Parathyroid adenoma (tissue), 2 donors: ENCODE measurements around the gene LFNG.

Source experiments
- H2AFZ ChIP-seq: fragments of 300-600 bp; sonication (generic); one replicate; pipeline ENCODE4 v1.7.0; 2017; ENCODE audit warnings: antibody characterized with exemption, mild to moderate bottlenecking
- H3K27ac ChIP-seq: fragments of 300-600 bp; sonication (generic); one replicate; pipeline ENCODE4 v1.7.0; 2017
- H3K27me3 ChIP-seq: fragments of 300-600 bp; sonication (generic); one replicate; pipeline ENCODE4 v1.7.0; 2017; ENCODE audit warnings: low read length; ENCODE audit not compliant: control insufficient read depth, insufficient read depth
- H3K36me3 ChIP-seq: fragments of 300-600 bp; sonication (generic); one replicate; pipeline ENCODE4 v1.7.0; 2017; ENCODE audit warnings: low read length; ENCODE audit not compliant: control insufficient read depth, insufficient read depth
- H3K4me1 ChIP-seq: fragments of 300-600 bp; sonication (generic); one replicate; pipeline ENCODE4 v1.7.0; 2017; ENCODE audit warnings: control low read depth
- H3K4me2 ChIP-seq: fragments of 300-600 bp; sonication (generic); one replicate; pipeline ENCODE4 v1.7.0; 2017; ENCODE audit warnings: low read length
- H3K4me3 ChIP-seq: fragments of 300-600 bp; sonication (generic); one replicate; pipeline ENCODE4 v1.7.0; 2017; ENCODE audit warnings: low read depth, low read length
- H3K79me2 ChIP-seq: fragments of 300-600 bp; sonication (generic); one replicate; pipeline ENCODE4 v1.7.0; 2017; ENCODE audit warnings: control low read depth
- H3K9ac ChIP-seq: fragments of 300-600 bp; sonication (generic); one replicate; pipeline ENCODE4 v1.7.0; 2017; ENCODE audit warnings: mild to moderate bottlenecking
- H3K9me3 ChIP-seq: fragments of 300-600 bp; sonication (generic); one replicate; pipeline ENCODE4 v1.7.0; 2017; ENCODE audit warnings: low read length; ENCODE audit not compliant: control insufficient read depth
- CTCF ChIP-seq: fragments of 300-600 bp; sonication (generic); IDR thresholded peaks from one replicate; pipeline ENCODE4 v1.7.0; 2017; ENCODE audit warnings: antibody characterized with exemption, mild to moderate bottlenecking
- donor health status: primary hyperparathyroidism.

LFNG gene

DNA sequence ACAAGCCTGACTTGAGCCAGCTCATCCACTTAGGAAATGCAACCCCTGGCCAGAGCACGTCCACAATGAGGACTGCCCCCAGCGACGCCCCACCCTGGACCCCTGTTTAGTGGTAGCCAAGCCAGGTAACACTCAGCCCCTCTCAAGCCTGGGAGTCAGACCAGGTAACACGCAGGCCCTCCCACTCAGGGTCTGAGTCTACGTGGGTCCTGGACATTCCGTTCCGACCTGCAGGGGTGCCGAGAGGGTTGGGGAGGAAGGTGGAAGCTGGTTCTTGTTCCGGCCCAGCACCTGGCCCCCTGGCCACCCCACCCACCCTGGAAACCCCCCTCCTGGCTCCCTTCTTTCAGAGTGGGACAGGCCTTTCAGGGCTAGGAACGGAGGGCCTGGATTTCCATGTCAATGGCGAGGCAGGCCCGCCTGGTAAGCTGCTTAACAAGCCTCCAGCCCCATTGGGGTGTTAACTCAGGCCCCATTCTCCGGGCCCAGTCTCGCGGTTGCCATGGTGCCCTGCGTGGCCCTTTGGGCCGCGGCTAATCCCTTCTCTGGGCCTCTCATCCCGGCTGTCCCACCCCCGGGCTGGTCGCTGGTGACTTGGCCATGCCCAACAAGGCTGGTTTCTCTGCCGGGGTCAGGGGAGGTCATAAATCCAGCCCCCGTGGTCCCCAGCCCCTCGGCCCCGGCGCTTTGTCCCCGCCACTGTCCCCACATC is 19.7 kb upstream of the LFNG start:
- H3K27me3 ChIP-seq, result no peaks in the 10 kb centered on the region
- no peak overlapping the region for H3K9ac ChIP-seq
- no peak overlapping the region for H3K4me2 ChIP-seq
- no peaks in the 10 kb centered on the region for H3K9me3 ChIP-seq
- H3K36me3 ChIP-seq, result no peaks in the 10 kb centered on the region
- H3K4me3 ChIP-seq, result no peak overlapping the region
- H3K27ac ChIP-seq, result no peak overlapping the region
- H3K4me1 ChIP-seq, result no peaks in the 10 kb centered on the region
- H2AFZ ChIP-seq, result no peak overlapping the region
- H3K79me2 ChIP-seq, result no peaks in the 10 kb centered on the region
- no peak for TF ChIP-seq CTCF

- H3K4me1 ChIP-seq, result no peaks in the 10 kb centered on the region
- no peak overlapping the region for H3K4me2 ChIP-seq
- H3K27ac ChIP-seq, result no peak overlapping the region
- H3K36me3 ChIP-seq, result no peaks in the 10 kb centered on the region
- H3K4me3 ChIP-seq, result no peak overlapping the region
- no peaks in the 10 kb centered on the region for H3K9me3 ChIP-seq
- no peak overlapping the region for H3K9ac ChIP-seq
- no peak overlapping the region for H2AFZ ChIP-seq
- no peaks in the 10 kb centered on the region for H3K27me3 ChIP-seq
- no peak for TF ChIP-seq CTCF
- no peaks in the 10 kb centered on the region for H3K79me2 ChIP-seq
Measured at GRCh38 chr7:2500701-2501100, 18.9 kb upstream of the LFNG start.

GRCh38 chr7:2501947-2502646 is 17.5 kb upstream of the LFNG start:
- no peak for TF ChIP-seq CTCF
- Histone ChIP-seq H3K4me3 (no peak overlapping the region), H3K9ac (no peak overlapping the region), H3K36me3 (no peaks in the 10 kb centered on the region), H3K4me2 (no peak overlapping the region), H3K79me2 (no peaks in the 10 kb centered on the region), H3K9me3 (no peaks in the 10 kb centered on the region), H3K27me3 (no peaks in the 10 kb centered on the region), H3K4me1 (no peaks in the 10 kb centered on the region), H3K27ac (no peak overlapping the region), H2AFZ (no peak overlapping the region)

GRCh38 chr7:2502647-2502966 is 17.0 kb upstream of the LFNG start:
- Histone ChIP-seq H3K4me3 (no peak overlapping the region), H3K4me2 (no peak overlapping the region), H3K9ac (no peak overlapping the region), H3K79me2 (no peaks in the 10 kb centered on the region), H2AFZ (no peak overlapping the region), H3K27ac (no peak overlapping the region), H3K9me3 (no peaks in the 10 kb centered on the region), H3K4me1 (no peaks in the 10 kb centered on the region), H3K27me3 (no peaks in the 10 kb centered on the region), H3K36me3 (no peaks in the 10 kb centered on the region)
- TF ChIP-seq CTCF, result no peak
